Activated CD4-positive, CD25-positive, alpha-beta regulatory T cell treated with anti-CD3 and anti-CD28 coated beads, Interleukin-2, amount 50 U/mL, for 72 hours (primary cell): ENCODE data around the gene ZNF474.

Experiments
- DNase-seq: peaks from one replicate; pipeline ENCODE4 v3.0.0; 2021

The ZNF474 gene

GRCh38 chr5:122183098-122183787, 53.9 kb downstream of the ZNF474 start:
- no peak for DNase-seq

GRCh38 chr5:122183788-122184170, 54.4 kb downstream of the ZNF474 start:
- no peak for DNase-seq

DNA sequence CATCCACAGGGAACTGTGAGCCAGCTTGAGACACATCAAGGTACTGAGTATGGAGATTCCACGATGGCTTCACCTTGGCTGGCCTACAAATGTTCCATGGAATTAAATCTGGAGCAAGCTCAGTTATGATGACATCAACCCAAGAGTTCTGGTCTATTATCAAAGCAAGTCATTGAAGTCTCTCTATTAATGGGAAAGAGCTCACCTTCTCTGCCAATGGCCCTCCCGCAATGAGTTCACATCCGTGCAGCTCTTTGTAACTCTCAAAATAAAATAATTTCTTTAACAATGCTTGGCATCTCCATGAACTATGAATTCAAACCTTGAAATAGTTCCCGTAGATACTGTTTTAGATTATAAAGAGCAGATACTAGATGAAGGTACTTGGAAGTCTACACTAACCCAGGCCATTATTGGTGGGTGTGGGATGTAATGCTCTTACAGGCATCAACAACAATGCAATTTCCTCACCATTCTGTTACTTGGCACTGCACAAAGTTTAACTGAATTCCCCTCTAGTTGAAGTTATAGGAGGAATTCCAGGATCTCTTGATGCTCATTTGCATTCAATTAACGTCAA, 55.4 kb downstream of the ZNF474 start:
- DNase-seq = no peak

DNA sequence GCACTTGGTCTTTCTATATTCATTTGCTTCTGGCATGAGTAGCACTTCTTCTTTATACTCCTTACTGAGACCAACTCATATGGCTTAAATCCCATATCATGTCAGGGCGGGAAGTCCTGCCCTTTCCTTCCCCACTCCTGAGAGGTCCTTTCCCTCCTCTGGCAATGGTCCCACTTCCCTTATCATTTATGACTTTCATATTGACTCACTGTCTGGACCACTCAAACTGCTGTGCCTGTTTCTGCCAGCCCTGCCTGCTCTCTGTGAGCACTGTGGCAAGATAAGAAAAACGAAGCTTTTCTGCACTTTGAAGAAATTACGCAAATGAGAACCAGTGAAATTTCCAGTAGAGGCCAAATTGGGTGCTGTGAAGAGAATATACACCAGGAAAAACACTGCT, 58.1 kb downstream of the ZNF474 start:
- DNase-seq = no peak

GRCh38 chr5:122190156-122190555, 60.8 kb downstream of the ZNF474 start:
- DNase-seq = no peak

DNA sequence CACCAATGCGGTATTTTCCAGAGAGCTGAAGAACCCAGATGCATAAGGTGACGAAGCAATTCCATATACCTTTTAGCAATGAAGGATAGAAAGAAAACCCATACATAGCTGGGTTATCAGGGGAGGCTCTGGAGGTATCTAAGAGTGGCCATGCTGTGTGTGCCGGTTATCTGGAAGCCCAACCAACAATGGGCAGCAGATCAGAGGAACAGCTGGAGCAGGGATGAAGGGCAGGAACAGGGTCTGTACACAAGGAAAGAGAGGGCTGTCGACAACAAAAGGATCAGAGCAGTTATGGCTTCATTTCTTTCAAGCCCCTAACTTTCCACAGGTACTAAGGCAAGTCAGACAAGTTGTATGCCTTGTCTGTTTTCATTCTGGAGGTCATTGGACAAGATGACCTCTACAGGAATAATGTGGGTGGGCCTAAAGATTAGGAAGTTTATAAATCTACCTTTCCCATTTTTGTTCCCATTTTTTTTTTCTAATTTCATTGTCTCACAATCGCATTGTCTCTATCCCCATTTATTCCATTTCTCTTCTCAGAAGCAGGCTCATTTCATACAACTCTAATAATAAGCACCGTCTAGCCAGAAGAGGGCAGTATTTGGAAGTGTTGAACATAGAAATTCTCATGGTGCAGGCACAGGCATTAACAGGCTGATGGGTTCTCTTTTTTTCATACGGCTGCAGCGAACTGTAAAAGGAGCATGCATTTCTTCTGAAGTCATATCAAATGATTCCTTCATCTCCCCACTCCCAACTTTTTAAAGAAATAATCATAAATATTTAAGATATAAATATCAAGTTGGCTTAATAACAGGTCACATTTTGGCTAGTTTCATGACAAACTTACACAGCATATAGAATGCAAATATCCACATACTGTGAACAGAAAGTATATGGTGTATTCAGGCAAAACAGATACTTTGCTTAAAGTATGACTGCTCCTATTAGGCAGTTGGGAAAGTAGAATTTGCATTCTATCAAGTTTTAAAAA, 63.5 kb downstream of the ZNF474 start:
- DNase-seq = no peak

DNA sequence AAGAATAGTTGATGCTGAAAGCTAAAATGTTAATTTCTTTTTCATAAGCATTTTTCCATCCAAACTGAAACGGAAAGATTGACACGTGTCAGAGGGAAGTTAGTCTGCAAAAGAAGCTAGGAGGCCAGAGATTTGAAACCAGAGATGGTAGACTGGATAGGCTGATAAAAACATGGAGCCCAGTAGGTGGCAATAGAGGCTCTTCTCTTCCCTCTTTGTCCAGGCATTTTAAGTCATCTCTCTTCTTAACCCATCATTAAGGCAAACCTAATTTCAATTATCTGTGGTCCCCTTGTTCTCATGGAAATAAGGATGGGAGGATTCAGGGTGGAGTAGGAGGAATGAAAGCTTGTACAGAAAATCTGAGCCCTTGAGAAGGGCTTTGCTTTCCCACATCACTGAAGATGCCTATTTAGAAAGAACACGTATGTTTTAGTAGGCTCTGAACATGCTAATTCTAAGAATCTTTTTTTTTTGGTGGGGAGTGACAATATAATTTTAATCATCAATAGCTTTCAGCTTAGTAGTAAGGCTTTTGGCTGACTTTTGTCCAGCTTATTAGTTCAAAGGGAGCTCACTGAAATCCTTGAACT, 66.6 kb downstream of the ZNF474 start:
- DNase-seq = no peak

- no peak for DNase-seq
Observed at GRCh38 chr5:122199146-122199545, 69.8 kb downstream of the ZNF474 start.

- no peak for DNase-seq
Observed at GRCh38 chr5:122200450-122200849, 71.1 kb downstream of the ZNF474 start.

- DNase-seq = no peak
Observed at GRCh38 chr5:122200865-122201264, 71.5 kb downstream of the ZNF474 start.

DNA sequence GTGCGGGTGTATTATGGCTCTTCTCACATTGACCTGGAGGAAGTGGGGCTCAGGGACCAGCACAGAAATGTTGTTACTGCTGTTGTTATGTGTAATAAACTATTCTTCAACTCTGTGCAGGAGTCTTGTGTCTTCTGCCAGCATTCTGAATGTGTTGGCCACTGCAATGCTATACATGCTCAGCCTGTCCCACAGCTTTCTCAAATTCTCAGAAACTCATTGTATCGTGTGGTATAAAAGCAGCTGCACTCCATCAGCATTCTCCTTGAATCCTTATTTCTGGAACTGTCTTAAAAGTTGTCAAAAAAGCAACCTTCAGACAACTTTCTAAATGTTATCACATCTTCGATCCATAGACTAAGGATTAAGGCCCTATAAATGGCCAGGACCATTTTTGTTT, 72.0 kb downstream of the ZNF474 start:
- no peak for DNase-seq

- no peak for DNase-seq
Observed at GRCh38 chr5:122202952-122203351, 73.6 kb downstream of the ZNF474 start.
